Adrenal gland (tissue), 5 donors: ENCODE results near the gene DDX27.

Source experiments
- CTCF ChIP-seq, 6 experiments: fragments of 450-650 bp in 4 of 6; fragments of 200-600 bp in 2 of 6; sonication (generic) in 1 of 6; IDR thresholded peaks; 1 replicate in 5 of 6; 2 replicates in 1 of 6; pipeline versions ENCODE4 v1.5.1 to v1.8.0; 2016 to 2021; ENCODE audit warnings: antibody characterized with exemption in 6 of 6, mild to moderate bottlenecking in 2 of 6, moderate library complexity in 1 of 6
- POLR2A ChIP-seq, 2 donors: fragments of 450-650 bp; IDR thresholded peaks; one replicate each; pipeline ENCODE4 v1.6.1; 2017; ENCODE audit warnings: antibody characterized with exemption in 2 of 2, mild to moderate bottlenecking in 2 of 2, moderate library complexity in 1 of 2
- donor health status: DM: no; HTN: no; CAD: no.

DNA sequence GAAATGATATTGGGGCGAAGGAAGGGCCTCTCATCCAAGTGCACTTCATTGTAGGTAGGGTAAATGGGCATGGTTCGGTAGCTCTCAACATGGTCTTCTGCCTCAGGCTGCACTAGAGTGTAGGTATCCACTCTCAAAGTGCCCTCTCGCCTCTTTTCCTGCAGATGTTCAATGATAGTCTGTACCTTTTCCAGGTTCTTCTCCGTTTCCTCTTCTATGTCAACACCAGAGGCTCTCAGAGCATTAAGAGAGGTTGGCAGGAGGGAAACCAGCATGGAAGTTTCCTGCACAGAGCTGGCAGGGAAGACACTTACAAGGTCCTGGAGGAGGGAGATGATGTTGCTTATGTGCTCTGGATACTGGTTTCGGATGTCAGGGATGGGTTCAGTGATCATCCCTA, 51.5 kb downstream of the DDX27 start:
- TF ChIP-seq CTCF (IDR thresholded peaks at IDR 0.05) (no peak), POLR2A (IDR thresholded peaks at IDR 0.05) (no peak)
